ENCODE data around the gene AP5Z1.

DNA sequence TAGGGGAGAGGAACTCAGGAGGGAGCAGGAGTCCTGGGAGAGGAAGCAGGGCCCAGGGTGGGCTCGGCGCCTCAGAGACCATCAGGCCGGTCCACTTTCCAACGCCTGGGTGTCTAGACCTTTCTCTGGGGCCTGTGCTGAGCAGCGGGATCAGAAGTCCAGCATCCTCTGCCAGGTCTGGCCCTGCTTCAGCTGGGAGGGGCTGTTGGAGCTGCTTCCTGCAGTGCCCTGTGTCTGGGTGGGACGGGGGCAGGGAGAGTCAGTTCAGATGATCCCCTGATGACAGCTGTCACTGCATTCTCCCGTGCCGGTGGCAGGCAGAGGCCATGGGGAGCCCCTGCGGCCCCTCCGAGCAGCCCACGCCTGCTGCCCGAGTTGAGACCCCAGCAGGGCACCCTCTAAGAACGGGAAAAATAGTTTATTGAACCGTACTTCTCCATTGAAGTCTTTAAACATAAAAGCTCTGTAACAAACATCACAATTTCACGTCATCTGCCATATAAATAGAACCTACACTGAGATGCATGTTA, 23.3 kb downstream of the AP5Z1 start:
- TF ChIP-seq, protein P1, sequence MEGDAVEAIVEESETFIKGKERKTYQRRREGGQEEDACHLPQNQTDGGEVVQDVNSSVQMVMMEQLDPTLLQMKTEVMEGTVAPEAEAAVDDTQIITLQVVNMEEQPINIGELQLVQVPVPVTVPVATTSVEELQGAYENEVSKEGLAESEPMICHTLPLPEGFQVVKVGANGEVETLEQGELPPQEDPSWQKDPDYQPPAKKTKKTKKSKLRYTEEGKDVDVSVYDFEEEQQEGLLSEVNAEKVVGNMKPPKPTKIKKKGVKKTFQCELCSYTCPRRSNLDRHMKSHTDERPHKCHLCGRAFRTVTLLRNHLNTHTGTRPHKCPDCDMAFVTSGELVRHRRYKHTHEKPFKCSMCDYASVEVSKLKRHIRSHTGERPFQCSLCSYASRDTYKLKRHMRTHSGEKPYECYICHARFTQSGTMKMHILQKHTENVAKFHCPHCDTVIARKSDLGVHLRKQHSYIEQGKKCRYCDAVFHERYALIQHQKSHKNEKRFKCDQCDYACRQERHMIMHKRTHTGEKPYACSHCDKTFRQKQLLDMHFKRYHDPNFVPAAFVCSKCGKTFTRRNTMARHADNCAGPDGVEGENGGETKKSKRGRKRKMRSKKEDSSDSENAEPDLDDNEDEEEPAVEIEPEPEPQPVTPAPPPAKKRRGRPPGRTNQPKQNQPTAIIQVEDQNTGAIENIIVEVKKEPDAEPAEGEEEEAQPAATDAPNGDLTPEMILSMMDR (conservative IDR thresholded peaks at IDR 0.05), result no peak
- TF ChIP-seq ZFX (IDR thresholded peaks at IDR 0.05), result no peak

All from C4-2B (cell line).